ENCODE measurements around the gene FOS. TPM values are rescaled to one million over a fixed set of nuclear protein-coding genes. Genes with fewer than 3 reads are reported as not detected.
A peak's percentile ranks its signal among the peaks of the same experiment; 100 is the strongest.

Gene FOS
- total RNA-seq, 4 donors from 2014 or later: 62.2 to 181 (median 88.6) TPM

DNA sequence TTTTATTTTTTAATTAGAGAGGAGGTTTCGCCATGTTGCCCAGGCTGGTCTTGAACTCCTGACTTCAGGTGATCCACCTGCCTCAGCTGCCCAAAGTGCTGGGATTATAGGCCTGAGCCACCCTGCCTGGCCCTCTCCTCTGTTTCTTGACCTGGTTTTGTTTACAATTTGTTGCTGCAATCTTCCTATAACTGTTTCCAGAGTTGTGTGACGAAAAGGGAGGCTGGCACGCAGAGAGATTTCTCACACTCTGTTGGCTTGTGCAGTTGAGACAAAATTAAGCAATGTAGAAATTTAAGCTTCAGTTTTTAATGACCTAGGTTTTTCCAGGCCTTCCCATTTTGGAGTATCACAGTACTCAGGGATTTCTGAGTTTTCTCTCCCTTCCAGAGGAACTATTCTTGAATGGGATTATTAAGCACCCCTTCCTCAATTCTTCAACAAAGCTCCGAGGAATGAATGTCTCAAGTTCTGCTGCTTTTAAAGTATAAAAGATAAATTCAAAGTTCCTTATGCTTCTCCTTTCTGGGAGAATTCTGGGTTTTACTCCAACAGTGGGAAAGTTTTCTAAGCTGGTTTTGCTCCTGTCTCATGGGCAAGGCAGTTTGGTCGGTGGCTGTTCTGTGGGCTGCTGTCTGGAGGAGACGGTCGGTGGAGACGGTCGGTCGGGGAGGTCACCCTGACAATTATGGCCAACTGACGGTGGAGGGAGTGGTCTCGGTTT is 20.4 kb upstream of the FOS start:
- no peaks in the 10 kb centered on the region for H3K9me3 ChIP-seq
- WGBS, 2 donors: 13 to 24% methylated on average over 11 to 12 of the region's 12 CpGs
- TF ChIP-seq, protein P1, sequence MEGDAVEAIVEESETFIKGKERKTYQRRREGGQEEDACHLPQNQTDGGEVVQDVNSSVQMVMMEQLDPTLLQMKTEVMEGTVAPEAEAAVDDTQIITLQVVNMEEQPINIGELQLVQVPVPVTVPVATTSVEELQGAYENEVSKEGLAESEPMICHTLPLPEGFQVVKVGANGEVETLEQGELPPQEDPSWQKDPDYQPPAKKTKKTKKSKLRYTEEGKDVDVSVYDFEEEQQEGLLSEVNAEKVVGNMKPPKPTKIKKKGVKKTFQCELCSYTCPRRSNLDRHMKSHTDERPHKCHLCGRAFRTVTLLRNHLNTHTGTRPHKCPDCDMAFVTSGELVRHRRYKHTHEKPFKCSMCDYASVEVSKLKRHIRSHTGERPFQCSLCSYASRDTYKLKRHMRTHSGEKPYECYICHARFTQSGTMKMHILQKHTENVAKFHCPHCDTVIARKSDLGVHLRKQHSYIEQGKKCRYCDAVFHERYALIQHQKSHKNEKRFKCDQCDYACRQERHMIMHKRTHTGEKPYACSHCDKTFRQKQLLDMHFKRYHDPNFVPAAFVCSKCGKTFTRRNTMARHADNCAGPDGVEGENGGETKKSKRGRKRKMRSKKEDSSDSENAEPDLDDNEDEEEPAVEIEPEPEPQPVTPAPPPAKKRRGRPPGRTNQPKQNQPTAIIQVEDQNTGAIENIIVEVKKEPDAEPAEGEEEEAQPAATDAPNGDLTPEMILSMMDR (IDR thresholded peaks at IDR 0.05): no peak
- TF ChIP-seq POLR2A (IDR thresholded peaks at IDR 0.05): no peak
- peak overlapping the region; percentile 87 to 99 (median 96) for H3K27ac ChIP-seq
- H3K27me3 ChIP-seq: no peaks in the 10 kb centered on the region
- no peak for DNase-seq
- peaks cover 41 to 81% (median 42%) of the 10 kb centered on the region in 3 donors for H3K4me1 ChIP-seq
- H3K4me3 ChIP-seq: peak overlapping the region; percentile 19 to 68 (median 43)
- intact Hi-C loops (cut with DNase I): no loop called here
- no peaks in the 10 kb centered on the region for H3K36me3 ChIP-seq

DNA sequence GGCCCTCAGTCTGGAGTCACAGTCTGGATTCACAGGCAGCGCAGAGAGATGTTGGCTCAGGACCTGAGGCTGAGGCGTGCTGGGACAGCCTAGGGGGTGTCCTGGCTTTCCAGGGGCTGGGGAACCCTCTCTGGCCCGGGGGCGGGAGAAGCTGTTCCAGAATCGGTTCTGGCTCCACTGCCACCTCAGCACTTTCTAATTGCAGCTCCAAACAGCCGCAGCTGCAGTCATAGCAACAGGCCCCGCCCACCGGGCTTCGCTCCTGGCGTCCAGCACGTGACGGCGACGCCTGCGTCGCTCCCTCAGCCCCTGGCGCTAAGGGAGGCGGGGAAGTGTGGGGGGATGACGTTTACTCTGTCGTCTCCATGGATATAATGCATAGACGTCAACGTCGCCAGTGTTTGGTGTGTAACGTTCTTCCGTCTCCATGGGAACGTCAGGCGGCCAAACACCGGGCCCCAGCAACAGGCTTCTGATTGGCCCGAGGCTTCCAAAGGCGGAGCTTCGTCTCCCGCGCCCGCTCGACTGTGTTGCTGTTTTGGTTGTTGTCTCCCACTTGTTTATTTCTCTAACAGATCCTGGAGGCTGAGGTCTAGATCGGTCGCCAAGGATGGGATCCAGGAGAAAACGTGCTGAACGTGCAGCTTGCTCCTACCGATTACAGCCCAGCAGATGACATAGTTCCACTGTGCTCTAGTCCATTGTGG is 19.7 kb upstream of the FOS start:
- intact Hi-C loops (cut with DNase I): no loop called here
- H3K36me3 ChIP-seq: no peaks in the 10 kb centered on the region
- 0% methylated on average over 18 to 25 of the region's 40 CpGs for WGBS, 2 donors
- peak; percentile 94 for DNase-seq
- H3K4me1 ChIP-seq: peaks cover 41 to 81% (median 44%) of the 10 kb centered on the region in 3 donors
- peak in 3 of 4 donors; percentile 12 to 74 (median 36) for TF ChIP-seq POLR2A (IDR thresholded peaks at IDR 0.05)
- TF ChIP-seq, protein P1 (IDR thresholded peaks at IDR 0.05): no peak
- H3K4me3 ChIP-seq: peak overlapping the region; percentile 19 to 68 (median 43)
- H3K27ac ChIP-seq: peak overlapping the region; percentile 87 to 99 (median 96)
- no peaks in the 10 kb centered on the region for H3K9me3 ChIP-seq
- no peaks in the 10 kb centered on the region for H3K27me3 ChIP-seq

DNA sequence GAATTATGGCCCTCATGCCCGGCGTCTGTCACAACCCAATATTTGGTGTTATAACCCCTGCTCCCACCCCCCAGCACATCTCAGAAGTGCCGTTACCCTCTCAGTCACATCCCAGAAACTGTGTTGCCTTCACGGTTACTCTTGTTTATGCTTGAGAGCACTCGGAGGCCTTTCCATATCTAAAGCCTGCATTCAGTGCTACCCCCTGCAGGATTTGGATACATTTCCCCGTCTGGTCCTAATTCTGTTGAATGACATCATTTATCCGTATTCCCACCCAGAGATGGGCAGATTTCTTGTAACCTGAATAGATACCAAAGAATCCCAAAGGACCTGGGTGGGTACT is 19.1 kb upstream of the FOS start:
- intact Hi-C loops (cut with DNase I): no loop called here
- WGBS, 2 donors: 5 to 7% methylated on average over 7 of the region's 7 CpGs
- Histone ChIP-seq H3K4me3 (peak overlapping the region; percentile 19 to 68 (median 43)), H3K9me3 (no peaks in the 10 kb centered on the region), H3K4me1 (peaks cover 39 to 81% (median 44%) of the 10 kb centered on the region in 3 donors), H3K27me3 (no peaks in the 10 kb centered on the region), H3K27ac (peak overlapping the region; percentile 87 to 99 (median 96)), H3K36me3 (no peaks in the 10 kb centered on the region)
- DNase-seq: no peak
- no peak for TF ChIP-seq POLR2A (IDR thresholded peaks at IDR 0.05)
- TF ChIP-seq, protein P1 (IDR thresholded peaks at IDR 0.05): peak in 1 of 6 experiments; percentile 30

DNA sequence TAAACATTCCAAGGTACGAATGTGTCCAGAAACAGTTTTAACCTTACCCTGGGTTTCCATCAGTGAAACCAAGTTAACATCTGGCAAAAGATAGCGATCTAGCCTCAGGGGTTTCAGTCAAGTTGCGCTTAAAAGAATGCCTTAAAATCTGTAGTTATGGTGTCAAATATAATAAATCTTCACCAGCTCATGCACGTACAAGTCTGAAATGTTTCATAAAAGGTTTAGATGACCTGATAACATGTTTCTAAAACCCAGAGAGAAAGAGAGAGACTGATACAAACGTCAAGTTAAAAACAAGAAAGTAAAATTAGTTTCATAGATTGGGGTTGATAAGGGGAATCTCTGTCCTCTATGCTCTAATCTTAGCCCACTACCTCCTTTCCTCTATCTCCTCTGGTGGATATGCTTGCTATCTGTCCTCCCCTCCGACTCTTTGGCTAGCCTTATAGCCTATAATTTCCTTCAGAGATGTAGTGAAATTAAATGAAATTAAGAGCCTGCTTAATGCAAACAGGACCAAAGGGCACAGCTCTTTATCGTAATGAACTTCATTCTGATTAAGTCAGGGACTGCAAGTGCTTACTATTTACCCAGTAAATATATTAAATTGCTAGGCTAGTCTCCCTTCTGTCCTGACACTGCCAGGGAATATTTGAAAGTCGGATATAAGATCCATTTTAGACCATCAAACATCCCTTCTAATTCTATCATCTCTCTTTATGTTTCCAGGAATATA is 18.4 kb upstream of the FOS start:
- no peak for DNase-seq
- Histone ChIP-seq H3K4me3 (no peak overlapping the region), H3K9me3 (no peaks in the 10 kb centered on the region), H3K27ac (peak overlapping the region; percentile 87 to 99 (median 96)), H3K27me3 (no peaks in the 10 kb centered on the region), H3K36me3 (no peaks in the 10 kb centered on the region), H3K4me1 (peaks cover 41 to 81% (median 41%) of the 10 kb centered on the region in 3 donors)
- intact Hi-C loops (cut with DNase I): no loop called here
- TF ChIP-seq POLR2A (IDR thresholded peaks at IDR 0.05): no peak
- TF ChIP-seq, protein P1 (IDR thresholded peaks at IDR 0.05): no peak
- 36 to 43% methylated on average over 8 of the region's 8 CpGs for WGBS, 2 donors
